GM12801 (cell line): ENCODE measurements around the gene MRPL19.

Source experiments
- CTCF ChIP-seq: IDR thresholded peaks from one replicate; pipeline ENCODE4 v1.5.1; 2011; ENCODE audit warnings: control low read depth; ENCODE audit not compliant: insufficient read length; ENCODE audit errors: extremely low read depth

Gene MRPL19

DNA sequence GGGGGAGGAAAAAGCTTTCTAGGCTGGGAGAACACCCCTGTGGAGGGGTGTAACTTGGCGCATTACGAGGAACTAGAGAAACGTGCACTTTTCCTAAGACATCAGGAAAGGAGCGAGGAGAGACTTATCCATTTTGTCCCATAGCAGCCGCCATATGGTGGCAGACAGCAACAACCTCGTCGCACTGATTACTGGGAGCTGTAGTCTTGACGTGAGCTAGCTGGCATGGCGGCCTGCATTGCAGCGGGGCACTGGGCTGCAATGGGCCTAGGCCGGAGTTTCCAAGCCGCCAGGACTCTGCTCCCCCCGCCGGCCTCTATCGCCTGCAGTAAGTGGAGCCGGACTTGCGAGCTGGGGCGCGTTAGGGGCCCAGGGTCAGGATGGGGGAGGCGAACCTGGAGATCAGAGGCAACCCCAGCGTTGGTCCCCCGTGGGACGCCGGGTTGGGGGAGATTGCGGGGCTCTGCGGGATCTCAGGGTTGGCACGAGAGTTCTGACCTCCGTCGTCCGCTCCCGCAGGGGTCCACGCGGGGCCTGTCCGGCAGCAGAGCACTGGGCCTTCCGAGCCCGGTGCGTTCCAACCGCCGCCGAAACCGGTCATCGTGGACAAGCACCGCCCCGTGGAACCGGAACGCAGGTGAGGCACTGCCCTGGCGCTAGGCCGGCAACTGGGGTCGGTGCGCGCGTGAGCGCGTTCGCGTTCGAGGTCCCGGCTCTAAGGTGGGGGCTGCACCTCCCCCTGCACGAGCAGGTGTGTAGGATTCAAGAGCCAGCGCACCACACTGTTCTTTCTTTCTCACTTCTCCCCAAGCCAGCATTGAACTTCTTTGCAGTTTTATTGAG lies at the start of gene MRPL19:
Gene MRPL19, plus strand, starts transcription at position 201 of the 843 bp plus-strand sequence. Its CDS starts 25 bp downstream, at position 226.
- no peak for TF ChIP-seq CTCF

DNA sequence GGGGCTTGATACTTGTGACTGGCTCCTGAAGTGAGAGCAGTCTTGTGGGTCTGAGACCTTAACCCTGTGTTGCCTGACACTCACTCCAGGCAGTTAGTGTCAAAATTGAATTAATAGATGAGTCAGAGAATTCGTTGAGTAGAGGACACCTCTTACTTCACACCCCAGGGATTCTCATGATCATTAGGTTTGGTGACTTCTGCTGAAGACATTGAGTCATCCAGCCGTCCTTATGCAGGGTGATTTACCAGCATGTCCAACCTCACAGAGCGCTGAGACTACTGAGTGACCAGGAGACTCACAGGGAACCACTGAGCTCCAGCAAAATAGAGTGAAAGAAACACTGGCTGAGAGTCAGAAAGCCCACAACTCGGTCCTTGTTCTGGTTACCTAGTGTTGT lies 49.8 kb upstream of the MRPL19 start:
- no peak for TF ChIP-seq CTCF

DNA sequence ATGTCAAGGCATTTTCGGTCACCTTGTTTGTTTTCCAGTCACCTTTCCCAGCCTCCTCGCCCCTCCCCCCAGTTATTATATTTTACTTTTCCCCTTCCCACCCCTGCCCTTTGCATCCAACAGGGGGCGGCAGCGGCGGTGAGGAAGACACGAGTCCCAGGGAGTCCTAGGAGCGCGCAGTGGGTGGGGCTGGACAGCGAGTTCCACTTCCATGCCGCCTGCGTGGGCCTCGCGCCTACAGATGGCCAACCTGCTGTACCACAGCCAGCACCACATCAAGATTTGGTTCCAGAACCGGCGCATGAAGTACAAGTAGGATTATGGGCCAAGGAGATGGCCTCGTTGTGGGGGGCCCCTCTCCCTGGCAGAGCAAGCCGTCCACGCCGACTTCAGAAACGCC lies 48.6 kb upstream of the MRPL19 start:
- no peak for TF ChIP-seq CTCF

DNA sequence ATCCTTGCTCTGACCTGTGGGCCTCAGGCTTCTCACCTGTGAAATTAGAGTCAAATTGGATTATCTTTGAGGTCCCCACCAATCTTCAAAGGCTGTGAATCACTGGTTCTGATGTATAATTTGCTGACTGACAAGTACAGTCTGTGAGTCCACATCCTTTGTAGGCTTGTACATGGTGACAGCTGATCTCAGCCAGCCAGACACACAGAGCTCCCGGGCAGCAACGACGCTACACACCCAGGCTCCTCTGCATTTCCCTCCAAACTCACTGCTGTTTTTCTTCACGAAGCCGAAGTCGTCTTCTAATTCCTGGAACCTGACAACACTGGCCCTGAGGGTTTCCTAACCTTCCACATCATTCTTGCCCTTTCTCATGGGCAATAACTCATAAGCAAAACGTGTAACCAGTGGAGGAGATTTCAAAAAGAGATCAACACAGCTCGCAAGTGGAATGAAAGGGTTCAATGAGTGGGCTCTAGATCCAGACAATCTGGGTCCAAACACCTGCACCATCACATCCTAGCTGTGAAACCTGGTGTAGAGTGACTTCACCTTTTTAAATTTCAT lies 47.9 kb upstream of the MRPL19 start:
- no peak for TF ChIP-seq CTCF

DNA sequence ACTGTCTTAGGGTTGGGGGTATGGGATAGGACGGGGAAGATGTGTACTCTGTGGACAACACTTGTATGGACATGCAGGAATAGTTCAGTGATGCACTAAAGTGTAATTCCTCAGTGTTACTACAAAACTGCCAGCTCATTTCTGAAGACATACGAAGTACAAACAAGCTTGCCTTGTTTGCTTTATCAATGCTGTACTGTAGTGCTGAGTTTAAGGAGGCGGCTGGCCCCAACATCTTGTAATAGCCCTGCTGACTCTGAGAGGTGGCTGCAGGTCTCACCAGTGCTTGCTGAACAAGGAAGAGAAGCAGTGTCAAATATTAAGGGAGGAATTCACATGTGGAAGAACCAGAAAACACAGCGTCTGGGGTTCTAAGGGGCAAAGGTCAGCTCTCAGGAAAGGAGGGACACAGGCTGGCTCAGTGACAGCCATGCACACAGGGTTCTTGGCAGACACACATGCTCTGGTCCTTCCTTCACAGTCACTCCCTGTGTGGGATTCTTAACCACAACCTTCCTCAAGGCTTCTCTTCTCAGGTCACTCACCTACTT lies 46.0 kb upstream of the MRPL19 start:
- TF ChIP-seq CTCF: no peak

DNA sequence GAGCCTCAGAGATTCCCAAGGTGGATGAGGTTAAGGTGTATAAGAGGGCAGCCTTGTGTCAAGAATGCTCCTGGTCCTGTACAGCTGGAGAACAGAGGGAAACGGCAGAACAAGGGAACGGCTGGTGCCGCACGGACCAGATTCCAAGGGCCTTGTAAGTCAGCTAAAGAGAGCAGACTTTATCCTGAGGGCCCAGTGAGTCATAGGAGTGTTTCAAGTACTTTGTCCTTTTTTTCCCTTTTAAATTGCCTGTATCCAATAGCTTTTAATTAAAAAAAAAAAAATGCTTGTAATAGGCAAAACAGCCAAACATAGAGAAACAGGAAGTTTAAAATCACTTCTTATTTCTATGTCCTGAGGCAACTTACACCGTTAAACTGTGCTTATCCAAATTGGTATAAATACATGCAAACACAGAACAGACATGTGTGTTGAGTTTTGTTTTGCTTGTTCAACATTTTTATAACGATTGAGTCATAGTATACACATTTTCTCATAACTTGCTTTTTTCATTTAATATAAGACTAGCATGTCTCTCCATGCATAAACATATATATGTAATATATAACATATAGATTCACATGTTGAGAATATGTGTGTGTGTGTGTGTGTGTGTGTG lies 43.8 kb upstream of the MRPL19 start:
- no peak for TF ChIP-seq CTCF

DNA sequence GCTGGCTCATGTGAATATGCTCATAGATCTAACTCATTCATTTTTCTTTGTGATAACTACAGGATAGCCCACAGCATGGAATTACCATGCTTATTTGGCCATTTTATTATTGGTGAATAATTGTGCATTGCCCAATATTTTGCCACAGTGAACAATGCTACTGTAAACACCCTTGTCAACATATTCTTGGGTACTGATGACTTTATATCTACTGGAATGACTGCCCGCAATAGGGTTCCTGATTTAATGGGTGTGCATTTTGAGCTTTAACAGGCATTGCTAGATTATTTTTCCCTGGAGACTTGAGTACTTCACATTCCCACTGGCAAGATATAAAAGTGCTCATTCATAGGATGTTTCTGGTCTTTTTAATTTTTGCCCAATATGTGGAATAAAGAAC lies 43.1 kb upstream of the MRPL19 start:
- no peak for TF ChIP-seq CTCF
